Endothelial cell of umbilical vein (primary cell): ENCODE measurements around the gene MINAR1.

Experiments
- CTCF ChIP-seq, 2 donors: IDR thresholded peaks; 1 replicate in 1 of 2; 2 replicates in 1 of 2; pipeline ENCODE4 v1.5.1; 2011; ENCODE audit warnings: low read length in 2 of 2, mild to moderate bottlenecking in 2 of 2, moderate library complexity in 2 of 2, control low read depth in 1 of 2, inconsistent platforms in 1 of 2, low read depth in 1 of 2; ENCODE audit not compliant: insufficient read depth in 1 of 2; ENCODE audit errors: extremely low read depth in 1 of 2
- EZH2 ChIP-seq: IDR thresholded peaks from 2 replicates; pipeline ENCODE4 v1.6.1; 2012; ENCODE audit warnings: borderline replicate concordance, low read depth, mild to moderate bottlenecking, moderate library complexity, low read length, inconsistent platforms; ENCODE audit not compliant: severe bottlenecking

GRCh38 chr15:79450648-79451047 lies 18.5 kb downstream of the MINAR1 start:
- TF ChIP-seq CTCF (IDR thresholded peaks at IDR 0.05; ENCODE audit: extremely low read depth in 1 of 2, insufficient read depth in 1 of 2, low read depth in 1 of 2, low read length in 2 of 2) (no peak), EZH2 (no peak)
